Measurements from ENCODE around the gene LYPD3. TPM values are rescaled to one million over a fixed set of nuclear protein-coding genes. Genes with fewer than 3 reads are reported as not detected.

LYPD3 gene
- total RNA-seq, 1 experiment from 2014 or later = 1.8 TPM

GRCh38 chr19:43446746-43447489 is 18.5 kb downstream of the LYPD3 start:
- Mint-ChIP-seq H3K9me3 (peaks cover 2 to 10% of the 10 kb centered on the region in 2 experiments; a peak in 4 of 5 replicates), H3K27me3 (ENCODE audit: low read depth) (peaks cover 22% of the 10 kb centered on the region), H3K27ac (no peak overlapping the region), H3K4me3 (no peak overlapping the region; a peak in 1 of 5 replicates), H3K36me3 (ENCODE audit: insufficient read depth in 1 of 3, low read depth in 3 of 3) (no peaks in the 10 kb centered on the region), H3K4me1 (peaks cover 5 to 6% of the 10 kb centered on the region in 2 experiments)
- Histone ChIP-seq H2BK15ac (ENCODE audit: low read depth, low read length) (no peak overlapping the region), H3K79me2 (ENCODE audit: insufficient read depth, low read length) (no peaks in the 10 kb centered on the region), H3K4me1 (ENCODE audit: insufficient read depth, low read length) (no peaks in the 10 kb centered on the region), H3K79me1 (ENCODE audit: insufficient read depth, low read depth, low read length, poor library complexity, severe bottlenecking) (no peaks in the 10 kb centered on the region), H2BK20ac (ENCODE audit: low read depth, low read length, poor library complexity, severe bottlenecking) (no peak overlapping the region), H4K8ac (replicated peaks; ENCODE audit: insufficient read length, low read depth, low read length) (no peak overlapping the region), H2AFZ (ENCODE audit: low read length) (no peak overlapping the region), H3K4me2 (ENCODE audit: insufficient read depth, insufficient read length, low read length) (no peak overlapping the region), H2AK5ac (ENCODE audit: insufficient read length, low read length) (no peak overlapping the region), H3K23ac (ENCODE audit: insufficient read length, low read depth, low read length) (no peak overlapping the region), H3K23me2 (ENCODE audit: insufficient read length, low read depth, low read length, poor library complexity, severe bottlenecking) (no peaks in the 10 kb centered on the region), H3K27ac (ENCODE audit: insufficient read length, low read depth, low read length) (no peak overlapping the region), H4K20me1 (ENCODE audit: control insufficient read depth, insufficient read depth, insufficient read length) (no peaks in the 10 kb centered on the region), H3K9ac (ENCODE audit: extremely low read depth, insufficient read length, low read length) (no peak overlapping the region), H3K4ac (ENCODE audit: low read depth, low read length) (no peak overlapping the region), H2BK5ac (ENCODE audit: insufficient read length, low read length) (no peak overlapping the region), H3K18ac (ENCODE audit: insufficient read length, low read depth, low read length) (no peak overlapping the region), H3K27me3 (ENCODE audit: insufficient read depth, low read length) (no peaks in the 10 kb centered on the region), H2BK120ac (ENCODE audit: low read depth, low read length, poor library complexity, severe bottlenecking) (no peak overlapping the region), H3K14ac (ENCODE audit: insufficient read depth, low read length) (no peak overlapping the region; the same call in 1 of the 2 replicates), H2BK12ac (ENCODE audit: insufficient read length, low read depth, low read length) (no peak overlapping the region), H3K9me3 (ENCODE audit: control insufficient read depth, low read depth, low read length) (no peaks in the 10 kb centered on the region), H4K5ac (ENCODE audit: insufficient read length, low read depth, low read length) (no peak overlapping the region), H3T11ph (ENCODE audit: low read length) (no peak overlapping the region), H4K91ac (ENCODE audit: insufficient read length, low read depth, low read length) (no peak overlapping the region), H3K56ac (ENCODE audit: insufficient read length, low read depth, low read length) (no peak overlapping the region)
- peak; percentile 86 for DNase-seq
- TF ChIP-seq CTCF (conservative IDR thresholded peaks at IDR 0.05) = peak; percentile 96
- no CpG with 5 or more reads among the region's 14 CpGs for WGBS (ENCODE audit: extremely low coverage, insufficient read length, low lambda C conversion rate)

Measured in H9 (cell line).